Raji (cell line): ENCODE results near the gene TEX264.

Source experiments
- POLR2A ChIP-seq: IDR thresholded peaks from 2 replicates; pipeline ENCODE4 v1.6.1; 2011; ENCODE audit warnings: low read depth, low read length, control low read depth; ENCODE audit not compliant: insufficient read depth

TEX264 gene

GRCh38 chr3:51673181-51673801 is 2.2 kb downstream of the TEX264 start:
- TF ChIP-seq POLR2A, result no peak

- no peak for TF ChIP-seq POLR2A
These were observed 3.0 kb downstream of the TEX264 start for GRCh38 chr3:51673802-51674654.

- TF ChIP-seq POLR2A, result no peak
These were observed 4.2 kb downstream of the TEX264 start for GRCh38 chr3:51675201-51675611.

- TF ChIP-seq POLR2A, result no peak
These were observed 5.1 kb downstream of the TEX264 start for GRCh38 chr3:51676102-51676640.

GRCh38 chr3:51677358-51677757 is 6.3 kb downstream of the TEX264 start:
- TF ChIP-seq POLR2A, result no peak

- no peak for TF ChIP-seq POLR2A
These were observed 7.1 kb downstream of the TEX264 start for GRCh38 chr3:51678186-51678585.

GRCh38 chr3:51678641-51679040 is 7.6 kb downstream of the TEX264 start:
- TF ChIP-seq POLR2A, result no peak

GRCh38 chr3:51679318-51679717 is 8.3 kb downstream of the TEX264 start:
- TF ChIP-seq POLR2A, result no peak

- TF ChIP-seq POLR2A, result no peak
These were observed 8.7 kb downstream of the TEX264 start for GRCh38 chr3:51679777-51680176.

GRCh38 chr3:51680196-51680595 is 9.1 kb downstream of the TEX264 start:
- TF ChIP-seq POLR2A, result no peak

GRCh38 chr3:51680663-51681230 is 9.7 kb downstream of the TEX264 start:
- no peak for TF ChIP-seq POLR2A

GRCh38 chr3:51681453-51681852 is 10.4 kb downstream of the TEX264 start:
- no peak for TF ChIP-seq POLR2A

GRCh38 chr3:51682079-51682478 is 11.0 kb downstream of the TEX264 start:
- TF ChIP-seq POLR2A, result no peak

- no peak for TF ChIP-seq POLR2A
These were observed 11.5 kb downstream of the TEX264 start for GRCh38 chr3:51682526-51682925.

- no peak for TF ChIP-seq POLR2A
These were observed 12.5 kb downstream of the TEX264 start for GRCh38 chr3:51683566-51683965.
